Tibial artery (tissue), 4 donors: ENCODE data around the gene CDH2.

ENCODE experiments used
- DNase-seq, 2 donors: peaks; one replicate each; pipeline ENCODE4 v3.0.0-alpha.2; 2019
- H3K27ac ChIP-seq, 2 donors: fragments of 200-600 bp; sonication (generic) in 1 of 2; 1 replicate in 1 of 2; 2 replicates in 1 of 2; pipeline ENCODE4 v1.5.1; 2018 to 2019; ENCODE audit warnings: mild to moderate bottlenecking in 1 of 2
- H3K27me3 ChIP-seq, 2 donors: fragments of 200-600 bp; sonication (generic) in 1 of 2; one replicate each; pipeline versions ENCODE4 v1.5.1 to v1.6.0; 2016 to 2019
- H3K36me3 ChIP-seq, 3 donors: fragments of 200-600 bp; sonication (generic) in 2 of 3; one replicate each; pipeline ENCODE4 v1.5.1; 2016 to 2019; ENCODE audit warnings: mild to moderate bottlenecking in 2 of 3
- H3K4me1 ChIP-seq, 4 donors: fragments of 200-600 bp; sonication (generic) in 2 of 4; 1 replicate in 3 of 4; 2 replicates in 1 of 4; pipeline ENCODE4 v1.5.1; 2016 to 2019
- H3K4me3 ChIP-seq, 2 donors: fragments of 200-600 bp; sonication (generic) in 1 of 2; 1 replicate in 1 of 2; 2 replicates in 1 of 2; pipeline ENCODE4 v1.5.1; 2018 to 2019; ENCODE audit warnings: mild to moderate bottlenecking in 2 of 2
- H3K9me3 ChIP-seq, 3 donors: fragments of 200-600 bp; sonication (generic) in 1 of 3; one replicate each; pipeline ENCODE4 v1.5.1; 2016 to 2019
- CTCF ChIP-seq, 2 experiments: fragments of 200-600 bp in 1 of 2; fragments of 450-650 bp in 1 of 2; IDR thresholded peaks; one replicate each; pipeline ENCODE4 v1.5.1; 2017 to 2019; ENCODE audit warnings: antibody characterized with exemption in 2 of 2, mild to moderate bottlenecking in 1 of 2, moderate library complexity in 1 of 2
- intact Hi-C: fragments of 100-400 bp; cut with DNase I; formaldehyde crosslinking; loops from one replicate; pipeline ENCODE4 v1.15.0; 2023; ENCODE audit warnings: low total_unique reads

CDH2 gene

GRCh38 chr18:28132084-28132483 lies 44.8 kb downstream of the CDH2 start:
- TF ChIP-seq CTCF (IDR thresholded peaks at IDR 0.05): no peak
- DNase-seq: no peak
- no peaks in the 10 kb centered on the region for H3K36me3 ChIP-seq
- H3K27ac ChIP-seq: no peak overlapping the region
- no peaks in the 10 kb centered on the region for H3K4me1 ChIP-seq
- intact Hi-C loops: no loop called here
- no peak overlapping the region for H3K4me3 ChIP-seq
- no peaks in the 10 kb centered on the region for H3K9me3 ChIP-seq
- no peaks in the 10 kb centered on the region for H3K27me3 ChIP-seq

GRCh38 chr18:28128659-28128980 lies 48.3 kb downstream of the CDH2 start:
- H3K36me3 ChIP-seq: no peaks in the 10 kb centered on the region
- H3K9me3 ChIP-seq: no peaks in the 10 kb centered on the region
- H3K27me3 ChIP-seq: no peaks in the 10 kb centered on the region
- intact Hi-C loops: no loop called here
- no peaks in the 10 kb centered on the region for H3K4me1 ChIP-seq
- no peak overlapping the region for H3K27ac ChIP-seq
- no peak for DNase-seq
- H3K4me3 ChIP-seq: no peak overlapping the region
- TF ChIP-seq CTCF (IDR thresholded peaks at IDR 0.05): no peak

GRCh38 chr18:28127763-28128658 lies 48.9 kb downstream of the CDH2 start:
- H3K36me3 ChIP-seq: no peaks in the 10 kb centered on the region
- H3K27ac ChIP-seq: no peak overlapping the region
- H3K4me1 ChIP-seq: no peaks in the 10 kb centered on the region
- no peaks in the 10 kb centered on the region for H3K27me3 ChIP-seq
- H3K9me3 ChIP-seq: no peaks in the 10 kb centered on the region
- no peak for DNase-seq
- intact Hi-C loops: no loop called here
- no peak overlapping the region for H3K4me3 ChIP-seq
- no peak for TF ChIP-seq CTCF (IDR thresholded peaks at IDR 0.05)

- TF ChIP-seq CTCF (IDR thresholded peaks at IDR 0.05): no peak
- Histone ChIP-seq H3K9me3 (no peaks in the 10 kb centered on the region), H3K4me3 (no peak overlapping the region), H3K27me3 (no peaks in the 10 kb centered on the region), H3K4me1 (no peaks in the 10 kb centered on the region), H3K27ac (no peak overlapping the region), H3K36me3 (no peaks in the 10 kb centered on the region)
- intact Hi-C loops: no loop called here
- DNase-seq: no peak
These were observed 49.7 kb downstream of the CDH2 start for GRCh38 chr18:28127228-28127627.

GRCh38 chr18:28126768-28127167 lies 50.2 kb downstream of the CDH2 start:
- Histone ChIP-seq H3K4me1 (no peaks in the 10 kb centered on the region), H3K27ac (no peak overlapping the region)
- intact Hi-C loops: no loop called here

More at GRCh38 chr18:28126768-28127167, 50.2 kb downstream of the CDH2 start:
- Histone ChIP-seq H3K9me3 (no peaks in the 10 kb centered on the region), H3K27me3 (no peaks in the 10 kb centered on the region), H3K4me3 (no peak overlapping the region), H3K36me3 (no peaks in the 10 kb centered on the region)
- no peak for TF ChIP-seq CTCF (IDR thresholded peaks at IDR 0.05)
- DNase-seq: no peak
